ENCODE measurements around the gene FIBP.

FIBP gene

DNA sequence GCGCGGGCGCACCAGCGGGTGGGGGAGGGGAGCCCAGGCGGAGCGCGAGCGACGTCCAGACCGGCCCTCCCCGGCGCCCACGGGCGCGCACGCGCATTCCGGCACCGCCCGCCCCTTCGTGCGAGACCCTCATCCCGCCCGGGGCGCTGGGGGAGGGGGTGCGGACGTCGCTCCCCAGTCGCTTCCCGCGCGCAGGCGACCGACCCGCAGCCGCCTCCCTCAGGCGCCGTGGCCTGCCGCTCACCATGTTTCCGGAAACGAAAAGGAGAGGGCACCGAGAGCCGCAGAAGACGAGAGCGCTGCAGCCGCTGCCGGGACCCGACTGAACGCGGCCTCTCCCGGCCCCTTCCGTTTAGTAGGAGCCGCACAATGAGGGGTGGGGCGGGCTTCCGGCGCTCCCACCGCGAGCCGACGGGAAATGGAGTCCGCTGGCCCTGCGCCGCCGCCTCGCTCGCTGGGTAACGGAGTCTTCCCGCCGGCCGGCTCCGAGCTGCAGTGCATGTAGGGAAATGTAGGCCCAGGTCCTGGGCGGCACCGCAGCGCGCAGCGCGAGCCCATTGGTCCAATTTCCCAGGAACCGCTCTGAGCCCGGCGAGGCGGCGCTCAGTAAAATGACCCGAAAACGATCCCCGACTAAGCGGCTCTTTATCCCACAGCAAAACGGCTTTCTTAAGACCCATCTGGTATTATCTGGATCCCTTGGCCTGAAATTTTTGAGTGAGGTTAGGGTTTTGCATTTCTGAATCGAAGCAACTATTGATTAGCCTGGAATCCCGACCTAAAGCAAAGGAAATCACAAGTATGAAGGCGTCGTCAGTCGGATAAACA lies 30.2 kb downstream of the FIBP start, which contains the start of gene CFL1:
Gene CFL1, minus strand, starts transcription at position 328 of the 828 bp plus-strand sequence. Its CDS starts 81 bp downstream, at position 247.
- H3K36me3 Mint-ChIP-seq: peaks cover 21% of the 10 kb centered on the region
- no peaks in the 10 kb centered on the region for H3K9me3 Mint-ChIP-seq
- ATAC-seq (ENCODE audit: low read depth) (peak; percentile 66), DNase-seq (ENCODE audit: low spot score in 2 of 2) (peak; percentile 88 to 95)
- H3K4me1 Mint-ChIP-seq: peaks cover 42% of the 10 kb centered on the region
- H3K4me3 Mint-ChIP-seq: peak within 1 kb of the TSS; percentile 95
- H3K27me3 Mint-ChIP-seq: no peaks in the 10 kb centered on the region
- H3K27ac Mint-ChIP-seq: peak within 1 kb of the TSS; percentile 91

DNA sequence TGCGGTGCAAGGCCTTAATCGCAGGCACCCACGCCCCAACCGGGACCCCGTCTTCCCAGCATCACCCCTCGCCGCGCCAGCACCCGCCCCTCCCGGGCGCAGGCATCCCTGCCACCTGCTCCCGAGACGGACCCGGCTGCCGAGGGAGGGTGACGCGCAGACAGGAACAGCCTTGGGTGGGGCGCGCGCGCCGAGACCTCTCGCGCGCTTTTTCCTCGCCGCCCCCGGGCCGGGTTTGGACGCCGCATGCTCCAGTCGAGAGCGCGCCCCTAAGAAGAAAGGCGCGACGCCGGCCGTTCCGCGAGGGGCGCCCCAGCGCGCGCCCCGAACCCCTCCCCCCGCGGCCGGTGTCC lies 30.8 kb downstream of the FIBP start:
- DNase-seq (ENCODE audit: low spot score in 2 of 2) (peak in 1 of 2 donors; percentile 68), ATAC-seq (ENCODE audit: low read depth) (peak; percentile 5)
- Mint-ChIP-seq H3K4me1 (peaks cover 36% of the 10 kb centered on the region), H3K27ac (peak overlapping the region; percentile 91), H3K36me3 (peaks cover 16% of the 10 kb centered on the region), H3K9me3 (no peaks in the 10 kb centered on the region), H3K27me3 (no peaks in the 10 kb centered on the region), H3K4me3 (peak overlapping the region; percentile 89)

DNA sequence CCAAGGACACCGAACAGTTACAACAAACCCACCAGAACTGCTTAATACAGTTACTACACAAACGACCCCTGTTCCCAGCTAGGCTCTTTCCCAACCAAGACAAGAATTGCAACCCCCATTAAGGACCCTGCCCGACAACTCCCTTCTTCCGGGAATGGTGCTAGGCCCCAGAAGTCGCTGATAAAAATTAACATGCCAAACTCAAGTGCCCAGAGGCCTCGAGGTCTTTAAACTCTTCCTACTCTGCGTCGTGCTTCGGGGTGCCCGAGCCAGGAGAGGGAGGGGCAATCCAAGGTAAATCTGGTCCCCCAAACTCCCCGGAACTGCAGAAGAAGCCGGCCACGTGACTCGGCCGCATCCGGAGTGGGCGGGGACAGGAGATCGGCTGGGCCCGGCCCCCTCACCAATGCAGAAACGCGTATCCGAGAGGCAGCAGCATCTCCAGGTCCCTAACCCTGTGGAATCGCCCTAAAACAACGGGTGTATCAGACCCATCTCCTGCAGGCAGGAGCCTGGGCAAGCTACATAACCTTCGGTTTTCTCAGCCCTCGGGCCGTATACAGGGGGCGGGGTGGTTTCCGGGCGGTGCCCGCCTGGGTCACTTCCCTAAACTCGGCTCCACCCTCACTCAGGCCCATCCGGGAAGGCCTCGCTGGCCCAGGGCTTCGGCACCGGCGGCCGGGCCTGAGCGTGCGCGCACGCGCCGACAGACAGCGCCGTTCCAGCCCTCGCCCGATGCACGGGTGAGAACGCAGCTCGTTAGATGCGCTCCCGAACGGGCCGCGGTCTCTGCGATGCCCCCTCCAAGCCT lies 31.4 kb downstream of the FIBP start:
- Mint-ChIP-seq H3K4me3 (peak overlapping the region; percentile 89), H3K4me1 (peaks cover 40% of the 10 kb centered on the region), H3K36me3 (peaks cover 19% of the 10 kb centered on the region), H3K27me3 (no peaks in the 10 kb centered on the region), H3K9me3 (no peaks in the 10 kb centered on the region), H3K27ac (peak overlapping the region; percentile 91)
- ATAC-seq (ENCODE audit: low read depth) (peak; percentile 23), DNase-seq (ENCODE audit: low spot score in 2 of 2) (peak; percentile 63 to 81)

DNA sequence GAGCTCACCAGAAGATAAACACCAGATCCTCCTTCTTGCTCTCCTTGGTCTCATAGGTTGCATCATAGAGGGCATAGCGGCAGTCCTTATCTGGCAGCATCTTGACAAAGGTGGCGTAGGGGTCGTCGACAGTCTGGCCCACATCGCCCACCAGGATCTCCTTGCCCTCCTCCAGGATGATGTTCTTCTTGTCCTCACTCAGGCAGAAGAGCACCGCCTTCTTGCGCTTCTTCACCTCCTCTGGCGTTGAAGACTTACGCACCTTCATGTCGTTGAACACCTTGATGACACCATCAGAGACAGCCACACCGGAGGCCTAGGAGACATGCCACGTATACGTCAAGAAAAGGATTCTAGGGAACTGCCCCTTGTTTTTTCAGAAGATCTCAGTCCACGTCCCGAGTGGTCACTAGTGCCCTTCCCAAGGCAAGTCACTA lies 32.3 kb downstream of the FIBP start:
- peak overlapping the region; percentile 89 for H3K4me3 Mint-ChIP-seq
- H3K4me1 Mint-ChIP-seq: peaks cover 41% of the 10 kb centered on the region
- no peaks in the 10 kb centered on the region for H3K9me3 Mint-ChIP-seq
- no peaks in the 10 kb centered on the region for H3K27me3 Mint-ChIP-seq
- no peak for DNase-seq (ENCODE audit: low spot score in 2 of 2)
- H3K36me3 Mint-ChIP-seq: peaks cover 22% of the 10 kb centered on the region
- H3K27ac Mint-ChIP-seq: peak overlapping the region; percentile 91
- no peak for ATAC-seq (ENCODE audit: low read depth)

DNA sequence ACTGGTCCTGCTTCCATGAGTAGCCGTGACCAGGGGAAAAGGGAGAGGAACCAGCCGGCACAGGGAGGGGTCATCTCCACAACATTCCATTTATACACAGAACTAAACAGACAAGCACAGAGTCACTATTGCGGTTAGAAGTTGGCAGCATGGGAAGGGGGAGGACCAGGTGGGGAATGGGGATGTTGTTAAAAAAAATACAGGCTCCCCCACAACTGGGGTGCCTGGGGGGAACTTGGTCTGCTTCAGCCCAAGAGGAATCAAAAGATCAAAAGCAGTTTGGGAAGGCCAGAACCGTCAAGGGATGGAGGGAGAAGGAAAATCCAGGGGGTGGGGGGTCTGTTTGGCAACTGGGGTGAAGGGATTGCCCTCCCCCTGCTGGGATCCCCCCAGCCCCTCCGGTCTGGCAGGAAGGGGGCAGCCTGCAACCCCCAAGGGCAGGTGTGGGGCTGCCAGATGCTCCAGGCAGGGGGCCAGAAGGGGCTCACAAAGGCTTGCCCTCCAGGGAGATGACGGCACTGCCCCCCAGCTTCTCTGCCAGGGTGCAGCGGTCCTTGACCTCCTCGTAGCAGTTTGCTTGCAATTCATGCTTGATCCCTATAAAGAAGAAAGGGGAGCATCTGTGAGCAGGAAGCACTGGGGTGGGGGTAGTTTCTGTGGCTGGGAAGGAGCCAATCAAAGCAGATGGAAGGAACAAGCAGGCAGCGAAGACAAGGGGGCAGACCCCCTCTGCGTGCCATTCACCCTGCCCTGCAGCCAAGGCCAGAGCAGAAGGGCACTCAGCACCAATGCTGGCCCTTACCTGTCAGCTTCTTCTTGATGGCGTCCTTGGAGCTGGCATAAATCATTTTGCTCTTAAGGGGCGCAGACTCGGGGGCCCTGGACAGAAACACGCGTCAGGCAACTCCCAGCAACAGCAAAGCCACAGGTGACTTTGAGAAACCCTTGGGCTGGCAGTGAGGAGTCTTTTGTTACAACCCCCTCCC lies 33.1 kb downstream of the FIBP start:
- no peak for ATAC-seq (ENCODE audit: low read depth)
- no peak for DNase-seq (ENCODE audit: low spot score in 2 of 2)
- H3K27ac Mint-ChIP-seq: peak overlapping the region; percentile 24
- peak overlapping the region; percentile 46 for H3K4me3 Mint-ChIP-seq
- H3K4me1 Mint-ChIP-seq: peaks cover 38% of the 10 kb centered on the region
- H3K27me3 Mint-ChIP-seq: no peaks in the 10 kb centered on the region
- no peaks in the 10 kb centered on the region for H3K9me3 Mint-ChIP-seq
- peaks cover 22% of the 10 kb centered on the region for H3K36me3 Mint-ChIP-seq

DNA sequence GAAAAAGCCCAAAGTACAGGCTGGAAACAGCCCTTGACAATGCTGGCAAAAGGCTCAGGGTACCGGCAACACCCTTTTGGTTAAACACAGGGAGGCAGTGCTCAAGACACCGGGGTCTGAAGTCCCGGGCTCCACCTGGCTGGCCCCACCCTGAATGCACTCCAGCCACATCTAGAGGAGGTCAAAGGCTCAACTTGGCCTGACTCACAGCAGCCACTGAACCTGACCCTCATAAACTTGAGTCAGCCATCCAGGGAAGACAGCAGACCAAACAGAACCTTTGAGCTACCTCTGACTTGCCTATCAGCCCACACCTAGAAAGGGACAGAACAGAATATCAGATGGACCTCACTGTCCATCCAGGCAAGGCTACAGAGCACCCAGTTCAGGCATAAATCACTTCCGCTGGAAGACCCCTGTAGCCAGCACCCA lies 34.1 kb downstream of the FIBP start:
- H3K36me3 Mint-ChIP-seq: peaks cover 22% of the 10 kb centered on the region
- peak overlapping the region; percentile 24 for H3K27ac Mint-ChIP-seq
- ATAC-seq (ENCODE audit: low read depth): no peak
- DNase-seq (ENCODE audit: low spot score in 2 of 2): no peak
- H3K4me1 Mint-ChIP-seq: peaks cover 34% of the 10 kb centered on the region
- H3K4me3 Mint-ChIP-seq: peak overlapping the region; percentile 64
- no peaks in the 10 kb centered on the region for H3K27me3 Mint-ChIP-seq
- no peaks in the 10 kb centered on the region for H3K9me3 Mint-ChIP-seq

DNA sequence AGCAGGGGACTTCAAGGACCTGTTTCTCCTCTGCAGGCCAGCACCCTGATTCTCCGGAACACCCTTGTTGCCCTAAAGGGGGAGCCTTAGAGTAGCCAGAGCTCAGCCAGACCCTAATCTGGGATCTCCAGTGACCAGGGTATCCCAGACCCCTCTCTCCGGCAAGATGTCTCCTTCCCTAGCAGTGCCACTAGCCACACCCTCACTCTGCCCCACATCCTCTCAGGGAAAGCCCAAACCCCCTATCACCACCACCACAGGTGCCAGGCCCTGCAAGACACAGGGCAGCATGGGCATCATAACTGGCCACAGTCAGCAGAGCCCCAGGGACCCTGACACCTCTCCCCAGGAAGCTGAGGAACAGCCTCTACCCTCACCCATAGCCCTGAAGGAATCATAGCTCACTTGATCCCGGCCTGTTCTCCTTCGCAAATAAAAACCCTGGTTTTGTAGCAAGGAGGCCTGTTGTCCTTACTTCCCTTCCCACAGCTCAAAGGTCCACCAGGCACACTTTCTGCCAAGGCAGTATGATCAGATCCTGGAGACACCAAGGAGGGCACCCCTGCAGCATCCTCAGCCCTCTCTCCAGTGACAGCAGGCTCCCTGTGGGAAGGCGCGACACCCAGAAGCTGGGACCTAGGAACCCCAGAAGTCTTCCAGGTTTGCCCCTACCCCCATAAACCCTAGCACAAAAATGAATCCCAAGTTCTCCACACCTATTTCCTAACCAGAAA lies 34.9 kb downstream of the FIBP start:
- Mint-ChIP-seq H3K4me3 (no peak overlapping the region), H3K27me3 (no peaks in the 10 kb centered on the region), H3K27ac (no peak overlapping the region), H3K36me3 (peaks cover 22% of the 10 kb centered on the region), H3K4me1 (peaks cover 28% of the 10 kb centered on the region), H3K9me3 (no peaks in the 10 kb centered on the region)
- no peak for ATAC-seq (ENCODE audit: low read depth)
- no peak for DNase-seq (ENCODE audit: low spot score in 2 of 2)

DNA sequence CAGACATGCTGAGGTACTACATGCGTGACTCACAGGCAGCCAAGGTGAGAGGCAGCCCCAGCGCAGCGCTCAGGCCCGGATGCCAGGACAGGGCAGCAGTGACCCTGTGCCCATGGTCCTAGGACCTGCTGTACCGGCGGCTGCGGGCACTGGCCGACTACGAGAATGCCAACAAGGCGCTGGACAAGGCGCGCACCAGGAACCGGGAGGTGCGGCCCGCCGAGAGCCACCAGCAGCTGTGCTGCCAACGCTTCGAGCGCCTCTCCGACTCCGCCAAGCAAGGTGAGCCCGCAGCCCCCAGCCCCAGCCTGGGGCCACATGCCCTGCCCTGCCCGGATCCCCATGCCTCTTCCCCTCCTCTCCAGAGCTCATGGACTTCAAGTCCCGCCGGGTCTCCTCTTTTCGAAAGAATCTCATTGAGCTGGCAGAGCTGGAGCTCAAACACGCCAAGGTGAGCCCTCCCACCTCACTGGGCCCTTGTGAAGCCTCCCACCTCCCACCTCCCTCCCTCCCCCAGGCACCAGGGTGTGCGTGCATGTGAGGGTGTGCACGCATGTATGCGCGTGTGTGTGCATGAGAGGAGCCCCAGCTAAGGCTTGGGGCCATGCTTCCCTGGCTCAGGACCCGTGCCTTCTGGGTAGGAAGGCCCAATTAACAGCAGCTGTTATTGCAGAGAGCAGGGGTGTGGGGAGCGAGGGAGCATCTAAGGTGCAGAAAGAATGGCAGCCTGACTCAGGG lies 35.6 kb downstream of the FIBP start:
- no peak for DNase-seq (ENCODE audit: low spot score in 2 of 2)
- Mint-ChIP-seq H3K36me3 (peaks cover 22% of the 10 kb centered on the region), H3K4me1 (peaks cover 28% of the 10 kb centered on the region), H3K27ac (no peak overlapping the region), H3K4me3 (no peak overlapping the region), H3K27me3 (no peaks in the 10 kb centered on the region), H3K9me3 (no peaks in the 10 kb centered on the region)
- no peak for ATAC-seq (ENCODE audit: low read depth)

DNA sequence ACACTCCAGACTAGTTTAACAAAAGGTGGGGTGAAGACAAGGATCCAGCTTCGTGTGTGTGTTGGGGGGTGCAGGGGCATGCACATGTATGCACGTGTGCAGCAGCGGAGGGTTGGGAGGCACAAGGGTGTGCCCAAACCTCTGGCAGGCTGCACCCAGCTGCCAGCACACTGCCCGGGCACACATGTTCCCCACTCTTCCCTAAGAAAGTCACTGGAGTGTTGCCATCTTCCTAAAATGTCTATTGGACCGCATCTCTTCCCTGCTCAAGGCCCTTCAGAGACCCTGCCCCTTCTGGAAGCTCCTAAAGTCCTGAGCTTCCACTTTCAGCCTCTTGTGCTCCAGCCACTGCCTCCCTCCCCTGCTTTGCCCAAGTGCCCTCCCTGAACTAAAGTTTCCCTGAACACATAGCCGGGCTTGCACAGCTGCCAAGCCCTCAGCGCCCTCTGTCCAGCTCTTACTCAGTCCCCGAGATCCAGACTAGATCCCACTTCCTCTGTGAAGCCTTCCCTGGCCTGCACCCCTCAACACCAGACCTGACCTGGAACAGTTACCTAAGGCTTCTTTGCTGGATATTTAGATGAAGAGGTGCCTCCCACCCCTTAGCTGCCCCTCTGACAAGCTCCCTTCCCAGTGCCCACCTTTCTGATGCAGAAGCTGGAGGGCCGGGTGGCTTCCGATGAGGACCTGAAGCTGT lies 36.3 kb downstream of the FIBP start:
- no peak overlapping the region for H3K27ac Mint-ChIP-seq
- H3K4me1 Mint-ChIP-seq: peaks cover 28% of the 10 kb centered on the region
- no peak for DNase-seq (ENCODE audit: low spot score in 2 of 2)
- no peak for ATAC-seq (ENCODE audit: low read depth)
- no peaks in the 10 kb centered on the region for H3K9me3 Mint-ChIP-seq
- H3K36me3 Mint-ChIP-seq: peaks cover 22% of the 10 kb centered on the region
- H3K27me3 Mint-ChIP-seq: no peaks in the 10 kb centered on the region
- H3K4me3 Mint-ChIP-seq: no peak overlapping the region

DNA sequence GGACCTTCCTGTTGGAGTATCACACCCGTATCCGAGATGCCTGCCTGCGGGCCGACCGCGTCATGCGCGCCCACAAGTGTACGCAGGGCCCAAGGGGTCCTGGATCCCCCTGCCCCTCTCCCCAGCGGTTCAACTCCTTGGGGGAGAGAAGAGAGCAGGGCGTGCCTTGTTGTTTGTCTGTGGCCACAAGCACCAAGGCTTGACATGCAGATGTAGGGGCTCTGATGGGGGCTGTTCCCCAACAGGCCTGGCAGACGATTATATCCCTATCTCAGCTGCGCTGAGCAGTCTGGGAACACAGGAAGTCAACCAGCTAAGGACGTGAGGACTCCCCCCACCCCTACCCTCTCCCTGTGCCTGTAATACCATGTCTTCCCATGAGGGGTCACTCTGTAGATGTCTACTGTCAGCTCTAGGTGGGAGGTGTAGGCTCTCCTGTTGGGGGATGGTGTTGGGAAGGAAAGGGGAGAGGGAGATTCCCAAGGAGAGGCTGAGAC lies 37.1 kb downstream of the FIBP start:
- no peak for ATAC-seq (ENCODE audit: low read depth)
- DNase-seq (ENCODE audit: low spot score in 2 of 2): no peak
- Mint-ChIP-seq H3K4me3 (no peak overlapping the region), H3K27ac (no peak overlapping the region), H3K4me1 (peaks cover 21% of the 10 kb centered on the region), H3K36me3 (peaks cover 22% of the 10 kb centered on the region), H3K9me3 (no peaks in the 10 kb centered on the region), H3K27me3 (no peaks in the 10 kb centered on the region)

DNA sequence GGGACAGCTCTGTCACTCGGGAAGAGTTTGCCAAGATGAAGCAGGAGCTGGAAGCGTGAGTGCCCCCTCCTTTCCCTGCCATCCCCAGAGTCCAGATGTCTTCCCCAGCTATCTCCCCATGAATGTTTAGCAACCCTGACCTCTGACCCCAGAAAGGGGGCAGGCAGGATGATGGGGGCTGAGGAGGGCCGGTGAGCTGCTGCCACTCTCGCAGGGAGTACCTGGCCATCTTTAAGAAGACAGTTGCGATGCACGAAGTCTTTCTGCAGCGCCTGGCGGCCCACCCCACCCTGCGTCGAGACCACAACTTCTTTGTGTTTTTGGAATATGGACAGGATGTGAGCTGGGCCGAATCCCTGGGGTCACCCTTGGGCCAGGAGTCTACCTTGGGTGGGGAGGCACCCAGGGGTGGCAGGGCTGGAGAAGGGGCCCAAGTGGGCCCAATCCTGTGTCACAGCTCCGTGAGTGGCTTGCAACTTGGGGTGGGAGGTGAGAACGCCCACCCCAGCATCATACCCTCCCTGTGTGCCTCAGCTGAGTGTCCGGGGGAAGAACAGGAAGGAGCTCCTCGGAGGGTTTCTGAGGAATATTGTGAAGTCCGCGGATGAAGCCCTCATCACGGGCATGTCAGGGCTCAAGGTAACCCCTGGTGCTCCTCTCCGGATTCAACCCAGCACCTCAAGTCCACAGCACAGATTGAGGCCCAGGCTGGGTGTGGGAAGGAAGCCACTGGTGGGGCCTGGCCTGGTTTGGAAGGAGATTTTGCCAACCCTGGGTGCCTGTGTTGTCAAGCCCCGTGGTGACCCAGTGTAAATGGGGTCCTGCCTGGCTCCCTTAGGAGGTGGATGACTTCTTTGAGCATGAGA lies 37.8 kb downstream of the FIBP start:
- Mint-ChIP-seq H3K27ac (no peak overlapping the region), H3K4me1 (peaks cover 18% of the 10 kb centered on the region), H3K36me3 (peaks cover 22% of the 10 kb centered on the region), H3K4me3 (no peak overlapping the region), H3K27me3 (no peaks in the 10 kb centered on the region), H3K9me3 (no peaks in the 10 kb centered on the region)
- DNase-seq (ENCODE audit: low spot score in 2 of 2) (no peak), ATAC-seq (ENCODE audit: low read depth) (no peak)
